ENCODE data around the gene CEACAM3. TPM values are rescaled to one million over a fixed set of nuclear protein-coding genes. Genes with fewer than 3 reads are reported as not detected.

Gene CEACAM3
- total and polyA plus RNA-seq, 8 donors = 0.12 to 8.6 (median 0.38) TPM; not detected in 3

GRCh38 chr19:41853768-41854167, 57.4 kb downstream of the CEACAM3 start:
- Histone ChIP-seq H3K9me3 (no peaks in the 10 kb centered on the region), H3K27me3 (no peaks in the 10 kb centered on the region), H3K27ac (no peak overlapping the region), H3K36me3 (no peaks in the 10 kb centered on the region), H3K4me1 (peaks cover 0 to under 1% of the 10 kb centered on the region in 2 donors), H3K4me3 (no peak overlapping the region)
- ATAC-seq (no peak), DNase-seq (no peak)
- TF ChIP-seq CTCF (IDR thresholded peaks at IDR 0.05) = no peak
- intact Hi-C loops (cut with DNase I) = no loop called here

GRCh38 chr19:41859213-41859617, 62.8 kb downstream of the CEACAM3 start:
- ATAC-seq (peak; percentile 4), DNase-seq (no peak)
- peaks cover 4 to 35% of the 10 kb centered on the region in 2 donors for H3K36me3 ChIP-seq
- H3K27me3 ChIP-seq = no peaks in the 10 kb centered on the region
- intact Hi-C loops (cut with DNase I) = no loop called here
- H3K4me1 ChIP-seq = peaks cover 19 to 43% of the 10 kb centered on the region in 2 donors
- H3K27ac ChIP-seq = peak overlapping the region in 1 of 2 donors; percentile 97
- no peak for TF ChIP-seq CTCF (IDR thresholded peaks at IDR 0.05)
- H3K9me3 ChIP-seq = no peaks in the 10 kb centered on the region
- H3K4me3 ChIP-seq = peak overlapping the region in 1 of 2 donors; percentile 96

GRCh38 chr19:41859618-41860418, 63.4 kb downstream of the CEACAM3 start, which contains the start of gene RPS19:
Gene RPS19, plus strand, starts transcription at chr19:41860255. Its CDS starts 520 bp downstream, at chr19:41860775.
- TF ChIP-seq CTCF (IDR thresholded peaks at IDR 0.05) = peak; percentile 43 to 77
- peak; percentile 93 for ATAC-seq
- peaks cover 19 to 49% of the 10 kb centered on the region in 2 donors for H3K4me1 ChIP-seq
- DNase-seq = peak; percentile 98 to 99 (median 98)
- H3K36me3 ChIP-seq = peaks cover 4 to 41% of the 10 kb centered on the region in 2 donors
- H3K4me3 ChIP-seq = peak within 1 kb of the TSS; percentile 90 to 96
- peak within 1 kb of the TSS; percentile 96 to 97 for H3K27ac ChIP-seq
- H3K27me3 ChIP-seq = no peaks in the 10 kb centered on the region
- intact Hi-C loops (cut with DNase I) = loop anchor here in 1 of 2 donors (10.0 kb wide), 1 partner anchor 75 kb away; no protein-coding TSS in a partner anchor
- H3K9me3 ChIP-seq = no peaks in the 10 kb centered on the region

- DNase-seq (peak in 2 of 4 donors; percentile 45 to 53), ATAC-seq (no peak)
- Histone ChIP-seq H3K4me1 (peaks cover 19 to 56% of the 10 kb centered on the region in 2 donors), H3K27ac (peak overlapping the region; percentile 96 to 97), H3K4me3 (peak overlapping the region; percentile 90 to 96), H3K9me3 (no peaks in the 10 kb centered on the region), H3K27me3 (no peaks in the 10 kb centered on the region), H3K36me3 (peaks cover 4 to 48% of the 10 kb centered on the region in 2 donors)
- TF ChIP-seq CTCF (IDR thresholded peaks at IDR 0.05) = no peak
- intact Hi-C loops (cut with DNase I) = loop anchor here in 1 of 2 donors (10.0 kb wide), 1 partner anchor 74 kb away; no protein-coding TSS in a partner anchor
Measured at GRCh38 chr19:41860419-41861115, 64.2 kb downstream of the CEACAM3 start.

Other genes starting within 250 kb of the CEACAM3 start
- 1 to 10 TPM; 4.8 to 6.3 TPM for gene CEACAM21, start 220.4 kb upstream of the CEACAM3 start, total RNA-seq
- gene CEACAM21, start 220.4 kb upstream of the CEACAM3 start, polyA plus RNA-seq (ENCODE audit: insufficient read length in 6 of 6) = 1 to 10 TPM; 3.9 to 8.9 (median 7.9) TPM
- 10 to 100 TPM in 1 of 2 donors, 1 to 10 TPM in 1; 2.7 to 13.7 TPM for gene CEACAM4, start 169.5 kb upstream of the CEACAM3 start, total RNA-seq
- under 1 TPM in 3 of 6 donors, not detected in 3; 0.13 to 0.28 (median 0.24) TPM for gene CEACAM4, start 169.5 kb upstream of the CEACAM3 start, polyA plus RNA-seq (ENCODE audit: insufficient read length in 6 of 6)
- gene CEACAM7, start 108.3 kb upstream of the CEACAM3 start, total RNA-seq = under 1 TPM; 0.18 to 0.44 TPM
- under 1 TPM in 4 of 6 donors, not detected in 2; 0.09 to 0.23 (median 0.10) TPM for gene CEACAM7, start 108.3 kb upstream of the CEACAM3 start, polyA plus RNA-seq (ENCODE audit: insufficient read length in 6 of 6)
- 10 to 100 TPM; 21.2 to 31.1 TPM for gene CEACAM5, start 88.0 kb upstream of the CEACAM3 start, total RNA-seq
- gene CEACAM5, start 88.0 kb upstream of the CEACAM3 start, polyA plus RNA-seq (ENCODE audit: insufficient read length in 6 of 6) = under 1 TPM; 0.10 to 0.34 (median 0.14) TPM
- gene CEACAM6, start 41.1 kb upstream of the CEACAM3 start, total RNA-seq = 1,000 to 10,000 TPM in 1 of 2 donors, 100 to 1,000 TPM in 1; 367 to 1,560 TPM
- 1 to 10 TPM; 2.1 to 3.7 (median 3.3) TPM for gene CEACAM6, start 41.1 kb upstream of the CEACAM3 start, polyA plus RNA-seq (ENCODE audit: insufficient read length in 6 of 6)
- gene LYPD4, start 48.1 kb downstream of the CEACAM3 start, total RNA-seq = not detected
- not detected for gene LYPD4, start 48.1 kb downstream of the CEACAM3 start, polyA plus RNA-seq (ENCODE audit: insufficient read length in 6 of 6)
- not detected for gene DMRTC2, start 48.5 kb downstream of the CEACAM3 start, total RNA-seq
- not detected for gene DMRTC2, start 48.5 kb downstream of the CEACAM3 start, polyA plus RNA-seq (ENCODE audit: insufficient read length in 6 of 6)
- 1,000 to 10,000 TPM; 1,560 to 2,044 TPM for gene RPS19, start 63.7 kb downstream of the CEACAM3 start, total RNA-seq
- gene RPS19, start 63.7 kb downstream of the CEACAM3 start, polyA plus RNA-seq (ENCODE audit: insufficient read length in 6 of 6) = 1,000 to 10,000 TPM; 1,694 to 2,456 (median 1,910) TPM
- 1 to 10 TPM in 1 of 2 donors, under 1 TPM in 1; 0.99 to 2.1 TPM for gene CD79A, start 80.7 kb downstream of the CEACAM3 start, total RNA-seq
- gene CD79A, start 80.7 kb downstream of the CEACAM3 start, polyA plus RNA-seq (ENCODE audit: insufficient read length in 6 of 6) = 1 to 10 TPM in 4 of 6 donors, under 1 TPM in 2; 0.51 to 2.3 (median 1.2) TPM
- 100 to 1,000 TPM; 129 to 202 TPM for gene ARHGEF1, start 86.6 kb downstream of the CEACAM3 start, total RNA-seq
- gene ARHGEF1, start 86.6 kb downstream of the CEACAM3 start, polyA plus RNA-seq (ENCODE audit: insufficient read length in 6 of 6) = 10 to 100 TPM; 60.8 to 85.7 (median 77.7) TPM
- gene ERFL, start 131.9 kb downstream of the CEACAM3 start, total RNA-seq = under 1 TPM; 0.15 to 0.34 TPM
- gene ERFL, start 131.9 kb downstream of the CEACAM3 start, polyA plus RNA-seq (ENCODE audit: insufficient read length in 6 of 6) = under 1 TPM in 4 of 6 donors, not detected in 2; 0.08 to 0.38 (median 0.26) TPM
- 100 to 1,000 TPM; 175 to 186 TPM for gene RABAC1, start 162.7 kb downstream of the CEACAM3 start, total RNA-seq
- 10 to 100 TPM; 53.1 to 81.9 (median 68.7) TPM for gene RABAC1, start 162.7 kb downstream of the CEACAM3 start, polyA plus RNA-seq (ENCODE audit: insufficient read length in 6 of 6)
- not detected for gene ATP1A3, start 197.6 kb downstream of the CEACAM3 start, total RNA-seq
- under 1 TPM in 5 of 6 donors, not detected in 1; 0.20 to 0.86 (median 0.40) TPM for gene ATP1A3, start 197.6 kb downstream of the CEACAM3 start, polyA plus RNA-seq (ENCODE audit: insufficient read length in 6 of 6)